Measurements from ENCODE around the gene LMBRD1. TPM values are rescaled to one million over a fixed set of nuclear protein-coding genes. Genes with fewer than 3 reads are reported as not detected.

The LMBRD1 gene
- total RNA-seq, 1 donor from 2014 or later, result 28.7 TPM

GRCh38 chr6:69699655-69700054, 97.2 kb downstream of the LMBRD1 start:
- DNase-seq (ENCODE audit: low spot score), result no peak
- peaks cover 12% of the 10 kb centered on the region for H3K36me3 Mint-ChIP-seq (ENCODE audit: low read depth)
- no peaks in the 10 kb centered on the region for H3K27me3 Mint-ChIP-seq (ENCODE audit: low read depth)
- H3K4me3 Mint-ChIP-seq (ENCODE audit: unreplicated experiment), result no peak overlapping the region
- no peak overlapping the region for H3K27ac Mint-ChIP-seq (ENCODE audit: unreplicated experiment)
- peaks cover 7% of the 10 kb centered on the region for H3K9me3 Mint-ChIP-seq (ENCODE audit: low read depth)
- TF ChIP-seq, protein P1, sequence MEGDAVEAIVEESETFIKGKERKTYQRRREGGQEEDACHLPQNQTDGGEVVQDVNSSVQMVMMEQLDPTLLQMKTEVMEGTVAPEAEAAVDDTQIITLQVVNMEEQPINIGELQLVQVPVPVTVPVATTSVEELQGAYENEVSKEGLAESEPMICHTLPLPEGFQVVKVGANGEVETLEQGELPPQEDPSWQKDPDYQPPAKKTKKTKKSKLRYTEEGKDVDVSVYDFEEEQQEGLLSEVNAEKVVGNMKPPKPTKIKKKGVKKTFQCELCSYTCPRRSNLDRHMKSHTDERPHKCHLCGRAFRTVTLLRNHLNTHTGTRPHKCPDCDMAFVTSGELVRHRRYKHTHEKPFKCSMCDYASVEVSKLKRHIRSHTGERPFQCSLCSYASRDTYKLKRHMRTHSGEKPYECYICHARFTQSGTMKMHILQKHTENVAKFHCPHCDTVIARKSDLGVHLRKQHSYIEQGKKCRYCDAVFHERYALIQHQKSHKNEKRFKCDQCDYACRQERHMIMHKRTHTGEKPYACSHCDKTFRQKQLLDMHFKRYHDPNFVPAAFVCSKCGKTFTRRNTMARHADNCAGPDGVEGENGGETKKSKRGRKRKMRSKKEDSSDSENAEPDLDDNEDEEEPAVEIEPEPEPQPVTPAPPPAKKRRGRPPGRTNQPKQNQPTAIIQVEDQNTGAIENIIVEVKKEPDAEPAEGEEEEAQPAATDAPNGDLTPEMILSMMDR (IDR thresholded peaks at IDR 0.05), result no peak
- peaks cover 30% of the 10 kb centered on the region for H3K4me1 Mint-ChIP-seq (ENCODE audit: low read depth)

DNA sequence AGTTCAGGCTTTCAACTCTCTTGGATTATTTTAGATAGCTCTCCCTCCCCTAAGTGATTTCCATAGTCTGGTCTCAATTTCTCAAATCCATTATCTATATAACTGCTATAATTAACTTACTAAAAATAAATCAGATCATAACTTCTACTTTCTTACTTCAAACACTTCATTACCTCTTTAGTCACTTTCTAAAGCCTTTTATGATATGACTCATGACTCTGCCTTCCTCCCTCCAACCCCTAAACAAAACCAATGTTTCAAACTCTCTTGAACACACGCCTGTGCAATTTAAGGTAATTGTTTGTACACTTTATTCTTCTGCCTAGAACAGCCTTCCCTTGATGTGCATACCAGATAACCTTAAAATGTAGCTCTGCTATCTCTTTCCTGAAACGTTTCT, 100.5 kb downstream of the LMBRD1 start:
- Mint-ChIP-seq H3K4me1 (ENCODE audit: low read depth) (peaks cover 28% of the 10 kb centered on the region), H3K27ac (ENCODE audit: unreplicated experiment) (no peak overlapping the region), H3K27me3 (ENCODE audit: low read depth) (no peaks in the 10 kb centered on the region), H3K9me3 (ENCODE audit: low read depth) (peaks cover 7% of the 10 kb centered on the region), H3K4me3 (ENCODE audit: unreplicated experiment) (no peak overlapping the region), H3K36me3 (ENCODE audit: low read depth) (peaks cover 16% of the 10 kb centered on the region)
- TF ChIP-seq, protein P1 (IDR thresholded peaks at IDR 0.05), result no peak
- no peak for DNase-seq (ENCODE audit: low spot score)

DNA sequence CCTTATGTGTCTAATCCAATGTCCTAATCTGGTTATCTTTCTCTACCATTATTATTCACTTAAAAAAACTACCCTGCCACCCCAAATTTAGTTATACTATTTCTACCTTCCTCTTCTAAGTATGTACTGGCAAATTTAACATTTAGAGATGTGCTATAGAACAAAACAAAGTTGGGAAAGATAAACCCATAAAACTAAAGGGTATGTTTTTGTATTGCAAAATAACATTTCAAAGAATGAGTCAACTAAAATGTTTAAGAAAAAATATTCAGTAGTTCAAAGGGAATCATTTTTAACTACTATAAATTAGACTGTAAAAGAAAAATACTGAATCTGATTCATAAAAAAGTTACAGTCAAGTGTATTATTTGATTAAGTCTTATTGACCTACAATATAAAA, 103.0 kb downstream of the LMBRD1 start:
- Mint-ChIP-seq H3K27me3 (ENCODE audit: low read depth) (no peaks in the 10 kb centered on the region), H3K36me3 (ENCODE audit: low read depth) (peaks cover 16% of the 10 kb centered on the region), H3K27ac (ENCODE audit: unreplicated experiment) (no peak overlapping the region), H3K4me1 (ENCODE audit: low read depth) (peaks cover 42% of the 10 kb centered on the region), H3K9me3 (ENCODE audit: low read depth) (peaks cover 7% of the 10 kb centered on the region), H3K4me3 (ENCODE audit: unreplicated experiment) (no peak overlapping the region)
- TF ChIP-seq, protein P1 (IDR thresholded peaks at IDR 0.05), result no peak
- DNase-seq (ENCODE audit: low spot score), result no peak

DNA sequence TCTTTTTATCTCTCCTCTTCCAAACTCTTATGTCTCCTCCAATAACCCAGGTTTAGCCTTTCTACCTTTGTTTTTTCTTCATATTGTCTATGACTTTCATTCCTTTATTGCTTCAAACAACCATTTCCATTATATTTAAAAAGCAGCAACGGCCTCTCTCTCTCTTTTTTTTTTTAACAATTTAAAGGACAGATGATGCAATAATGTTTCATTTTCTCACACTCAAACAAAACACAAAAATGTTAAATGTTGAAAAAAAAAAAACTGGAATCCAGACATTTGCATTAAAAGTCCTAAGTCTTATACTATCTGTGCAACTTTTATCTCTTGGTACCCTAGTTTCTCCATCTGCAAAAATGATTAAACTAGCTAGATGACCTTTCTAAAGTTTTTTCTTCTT, 105.8 kb downstream of the LMBRD1 start:
- peak overlapping the region; percentile 81 for H3K27ac Mint-ChIP-seq (ENCODE audit: unreplicated experiment)
- no peaks in the 10 kb centered on the region for H3K27me3 Mint-ChIP-seq (ENCODE audit: low read depth)
- peaks cover 38% of the 10 kb centered on the region for H3K4me1 Mint-ChIP-seq (ENCODE audit: low read depth)
- H3K4me3 Mint-ChIP-seq (ENCODE audit: unreplicated experiment), result no peak overlapping the region
- peaks cover 6% of the 10 kb centered on the region for H3K36me3 Mint-ChIP-seq (ENCODE audit: low read depth)
- peaks cover under 1% of the 10 kb centered on the region for H3K9me3 Mint-ChIP-seq (ENCODE audit: low read depth)
- TF ChIP-seq, protein P1 (IDR thresholded peaks at IDR 0.05), result no peak
- DNase-seq (ENCODE audit: low spot score), result no peak

GRCh38 chr6:69680302-69680701, 116.5 kb downstream of the LMBRD1 start:
- H3K27ac Mint-ChIP-seq (ENCODE audit: unreplicated experiment), result no peak overlapping the region
- H3K4me1 Mint-ChIP-seq (ENCODE audit: low read depth), result no peaks in the 10 kb centered on the region
- H3K27me3 Mint-ChIP-seq (ENCODE audit: low read depth), result no peaks in the 10 kb centered on the region
- no peaks in the 10 kb centered on the region for H3K9me3 Mint-ChIP-seq (ENCODE audit: low read depth)
- peaks cover 9% of the 10 kb centered on the region for H3K36me3 Mint-ChIP-seq (ENCODE audit: low read depth)
- H3K4me3 Mint-ChIP-seq (ENCODE audit: unreplicated experiment), result no peak overlapping the region
- TF ChIP-seq, protein P1 (IDR thresholded peaks at IDR 0.05), result no peak
- DNase-seq (ENCODE audit: low spot score), result no peak

Data from chondrocyte (in vitro differentiated cells).